Activated T-cell treated with anti-CD3 and anti-CD28 coated beads, Interleukin-2, amount 50 U/mL, for 48 hours (primary cell): ENCODE measurements around the gene FLT3.
A peak's percentile ranks its signal among the peaks of the same experiment; 100 is the strongest.
"Not testable (repeated sequence)": the region's sequence is repeated elsewhere in the genome, so short reads cannot be mapped to it uniquely, and the experiment has no call there.

Source experiments
- DNase-seq, 2 experiments: peaks; one replicate each; pipeline ENCODE4 v3.0.0-alpha.2; 2020

The FLT3 gene

DNA sequence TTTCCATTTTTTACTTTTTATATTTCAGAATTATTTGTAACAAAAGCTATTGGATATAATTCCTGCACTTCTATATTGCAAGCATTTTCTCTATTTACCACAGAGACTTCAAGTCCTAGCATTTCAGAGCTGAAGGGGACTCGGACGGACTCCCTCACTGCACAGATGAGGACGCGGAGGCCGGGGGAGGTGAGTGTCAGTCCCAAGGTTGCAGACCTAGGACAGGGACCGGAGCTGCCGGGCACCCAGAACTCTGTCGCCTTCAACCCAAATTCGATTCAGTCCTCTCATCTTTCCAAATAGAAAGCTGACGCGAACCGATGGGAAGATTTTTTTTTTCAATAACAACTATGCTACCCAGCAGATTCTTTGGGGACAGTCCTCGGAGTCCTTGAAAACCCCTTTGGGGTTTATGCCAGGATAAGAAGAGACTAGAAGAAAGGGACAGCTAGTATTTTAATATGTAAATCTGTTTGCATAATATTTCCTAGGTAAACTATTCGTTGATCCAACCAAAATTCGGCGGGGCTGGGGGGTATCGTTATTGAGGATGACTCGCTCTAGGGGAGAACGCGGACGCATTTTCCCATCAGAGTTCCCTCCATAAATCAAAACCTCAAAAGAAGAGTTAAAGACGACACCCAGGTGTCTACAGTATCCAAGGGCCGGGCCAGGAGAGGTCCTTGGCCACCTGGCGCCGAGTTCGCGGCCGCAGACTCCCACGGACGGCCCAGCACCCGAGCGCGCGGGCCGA is 803 bp downstream of the FLT3 start:
- peak in 1 of 2 experiments; percentile 19 for DNase-seq

DNA sequence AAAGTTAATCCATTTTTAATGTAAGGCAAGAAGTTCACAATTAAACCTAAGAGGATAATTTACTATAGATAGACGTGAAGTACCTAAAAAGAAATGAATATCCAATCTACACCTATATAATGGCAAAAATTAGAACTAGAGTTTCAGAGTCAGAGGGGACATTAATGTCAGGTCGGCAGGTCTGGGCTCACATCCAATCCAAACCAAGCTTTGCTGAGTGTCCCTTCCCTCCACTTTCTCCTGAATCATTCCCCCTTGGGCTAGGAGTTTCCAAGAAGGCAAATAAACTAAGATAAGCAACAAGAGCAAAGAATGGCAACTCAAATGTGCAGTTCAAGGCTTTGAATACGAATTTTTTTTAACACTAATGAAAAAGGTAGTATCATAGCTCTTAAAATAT is 2.9 kb downstream of the FLT3 start:
- no peak for DNase-seq

DNA sequence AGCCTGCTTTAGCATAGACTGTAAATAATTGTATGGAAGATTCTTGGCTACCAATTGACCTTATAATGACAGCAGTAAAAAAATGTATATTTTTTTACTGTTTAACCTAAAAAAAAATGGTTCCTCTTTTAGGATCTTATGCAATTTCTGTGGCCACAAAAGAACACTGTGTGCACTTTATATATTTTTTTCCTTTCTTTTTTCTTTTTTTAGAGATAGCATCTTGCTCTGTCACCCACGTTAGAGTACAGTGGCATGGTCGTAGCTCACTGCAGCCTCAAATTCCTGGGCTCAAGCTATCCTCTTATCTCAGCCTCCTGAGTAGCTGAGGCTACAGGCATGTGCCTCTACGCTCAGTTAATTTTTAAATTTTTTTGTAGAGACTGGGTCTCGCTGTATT is 6.1 kb downstream of the FLT3 start:
- DNase-seq = no peak

DNA sequence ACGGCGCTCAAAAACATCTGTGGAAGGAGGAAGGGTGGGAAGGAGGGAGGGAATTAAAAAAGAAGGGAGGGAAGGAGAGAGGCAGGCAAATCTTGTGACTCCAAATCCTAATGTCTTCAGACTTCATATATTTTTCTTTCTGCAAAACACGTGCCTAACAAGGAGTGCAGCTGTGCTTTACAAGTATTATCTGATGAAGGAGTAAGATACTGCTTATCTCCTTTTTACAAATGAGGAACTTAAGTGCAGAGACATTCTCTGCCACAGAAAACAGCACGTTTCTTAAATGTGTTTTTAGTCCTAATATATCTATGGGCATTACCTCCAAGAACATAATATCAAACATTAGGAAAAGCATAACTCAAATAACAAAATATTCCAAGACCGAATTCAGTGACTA is 6.5 kb downstream of the FLT3 start:
- no peak for DNase-seq

DNA sequence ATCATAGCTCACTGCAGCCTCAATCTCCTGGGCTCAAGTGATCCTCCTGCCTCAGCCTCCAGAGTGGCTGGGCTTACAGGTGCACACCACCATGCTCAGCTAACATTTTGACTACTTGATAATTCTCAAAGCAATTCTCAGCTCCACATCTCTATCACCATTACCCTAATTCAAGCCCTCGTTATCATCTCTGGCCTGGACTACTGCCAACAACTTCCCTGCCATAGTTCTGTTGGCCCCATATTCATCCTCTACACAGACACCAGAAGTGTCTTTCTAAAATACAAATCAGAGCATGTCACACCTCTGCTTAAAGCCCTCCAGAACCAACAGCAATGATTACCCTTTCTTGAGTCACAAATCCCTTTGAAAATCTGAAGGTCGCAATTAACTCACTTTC is 7.9 kb downstream of the FLT3 start:
- no peak for DNase-seq

DNA sequence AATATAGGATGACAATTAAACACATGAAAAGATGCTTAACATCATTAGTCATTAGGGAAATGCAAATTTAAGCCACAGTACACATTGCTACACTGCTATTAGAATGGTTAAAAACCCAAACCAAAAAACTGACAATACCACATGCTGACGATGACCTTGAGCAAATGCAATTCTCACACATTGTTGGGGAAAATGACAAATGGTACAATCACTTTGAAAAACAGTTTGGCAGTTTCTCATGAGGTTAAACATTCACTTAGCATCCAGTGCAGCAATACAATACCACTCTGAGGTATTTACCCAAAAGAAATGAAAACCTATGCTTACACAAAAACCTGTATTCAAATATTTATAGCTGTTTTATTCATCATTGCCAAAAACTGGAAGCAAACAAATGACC is 11.3 kb downstream of the FLT3 start:
- no peak for DNase-seq

DNA sequence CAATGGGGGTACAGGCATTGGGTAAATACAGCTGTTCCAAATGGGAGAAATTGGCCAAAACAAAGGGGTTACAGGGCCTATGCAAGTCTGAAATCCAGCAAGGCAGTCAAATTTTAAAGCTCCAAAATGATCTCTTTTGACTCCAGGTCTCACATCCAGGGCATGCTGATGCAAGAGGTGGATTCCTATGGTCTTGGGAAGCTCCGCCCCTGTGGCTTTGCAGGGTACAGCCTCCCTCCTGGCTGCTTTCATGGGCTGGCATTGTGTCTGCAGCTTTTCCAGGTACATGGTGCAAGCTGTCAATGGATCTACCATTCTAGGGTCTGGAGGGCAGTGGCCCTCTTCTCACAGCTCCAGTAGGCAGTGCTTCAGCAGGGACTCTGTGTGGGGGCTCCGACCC is 22.6 kb downstream of the FLT3 start:
- DNase-seq = not testable (repeated sequence)

DNA sequence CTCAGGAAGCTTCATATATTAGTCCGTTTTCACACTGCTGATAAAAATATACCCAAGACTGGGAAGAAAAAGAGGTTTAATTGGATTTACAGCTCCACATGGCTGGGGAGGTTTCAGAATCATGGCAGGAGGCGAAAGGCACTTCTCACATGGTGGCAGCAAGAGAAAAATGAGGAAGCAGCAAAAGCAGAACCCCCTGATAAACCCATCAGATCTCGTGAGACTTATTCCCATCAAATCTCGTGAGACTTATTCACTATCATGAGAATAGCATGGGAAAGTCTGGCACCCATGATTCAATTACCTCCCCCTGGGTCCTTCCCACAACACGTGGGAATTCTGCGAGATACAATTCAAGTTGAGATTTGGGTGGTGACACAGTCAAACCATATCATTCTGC is 23.1 kb downstream of the FLT3 start:
- DNase-seq = no peak

DNA sequence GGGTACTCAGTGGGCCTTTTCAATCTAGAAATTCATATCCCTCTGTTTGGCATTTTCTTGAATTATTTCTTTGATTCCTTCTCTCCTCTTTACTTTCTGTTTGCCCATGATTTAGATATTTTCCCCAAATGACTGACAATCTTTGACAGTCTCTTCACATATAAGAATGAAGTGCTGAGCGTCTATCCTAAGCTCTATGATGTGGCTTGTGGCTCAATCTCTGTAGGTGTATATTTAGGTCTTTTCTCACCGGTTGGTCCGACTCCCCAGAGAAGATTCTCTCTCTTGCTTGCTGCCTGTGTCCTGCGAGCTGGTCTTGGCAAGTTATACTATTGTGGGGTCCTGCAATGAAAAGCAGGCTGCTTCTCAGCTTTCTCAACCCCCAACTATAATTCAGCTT is 29.0 kb downstream of the FLT3 start:
- DNase-seq = no peak

DNA sequence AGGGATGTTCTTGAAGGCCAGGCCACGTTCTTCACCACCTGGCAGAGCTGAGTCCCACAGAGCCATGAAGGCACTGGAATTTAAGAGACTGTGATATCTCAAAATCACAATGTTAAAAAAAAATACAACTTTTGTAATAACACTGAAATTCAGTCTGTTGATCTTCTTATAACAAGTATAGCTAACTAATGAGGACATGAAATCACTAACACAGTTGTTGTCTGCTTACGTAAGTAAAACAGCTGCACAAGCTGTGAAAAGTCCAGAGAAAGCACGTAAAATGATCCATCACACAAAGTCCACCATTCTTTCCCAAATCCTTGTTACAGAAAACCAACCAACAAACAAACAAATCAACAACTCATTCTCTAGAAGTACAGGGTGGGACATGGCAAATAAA is 32.9 kb downstream of the FLT3 start:
- no peak for DNase-seq

DNA sequence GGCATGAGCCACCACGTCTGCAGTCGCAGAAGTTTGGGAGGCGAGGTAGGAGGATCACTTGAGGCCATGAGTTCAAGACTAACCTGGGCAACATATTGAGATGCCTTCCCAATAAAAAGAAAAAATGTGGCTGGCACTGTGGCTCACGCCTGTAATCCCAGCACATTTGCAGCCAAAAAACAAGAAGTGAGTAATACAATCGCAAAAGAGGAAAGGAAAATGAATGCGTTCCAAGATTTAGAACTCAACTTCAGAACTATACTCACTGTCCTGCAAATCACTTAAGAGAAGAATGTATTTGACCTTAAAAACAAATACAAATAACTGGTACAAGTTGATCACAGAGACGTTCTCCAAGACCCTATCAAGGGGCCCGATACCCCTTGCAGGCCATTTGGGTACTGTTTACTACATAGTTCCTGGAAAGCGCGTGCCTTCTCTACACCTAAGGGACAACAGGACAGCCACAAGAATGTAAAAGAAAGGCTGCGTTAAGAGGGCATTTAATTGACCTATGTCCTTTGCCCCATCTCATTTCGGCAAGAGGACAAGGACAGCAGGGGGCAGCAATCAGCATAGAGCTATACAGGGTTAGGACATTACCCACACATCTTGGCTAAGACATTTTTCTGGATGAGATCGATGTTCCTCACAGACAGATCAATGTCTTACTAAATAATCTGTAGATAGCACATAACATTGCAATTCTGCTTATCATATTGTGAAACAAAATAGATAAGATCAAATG is 41.3 kb downstream of the FLT3 start:
- DNase-seq = peak; percentile 61 to 63

DNA sequence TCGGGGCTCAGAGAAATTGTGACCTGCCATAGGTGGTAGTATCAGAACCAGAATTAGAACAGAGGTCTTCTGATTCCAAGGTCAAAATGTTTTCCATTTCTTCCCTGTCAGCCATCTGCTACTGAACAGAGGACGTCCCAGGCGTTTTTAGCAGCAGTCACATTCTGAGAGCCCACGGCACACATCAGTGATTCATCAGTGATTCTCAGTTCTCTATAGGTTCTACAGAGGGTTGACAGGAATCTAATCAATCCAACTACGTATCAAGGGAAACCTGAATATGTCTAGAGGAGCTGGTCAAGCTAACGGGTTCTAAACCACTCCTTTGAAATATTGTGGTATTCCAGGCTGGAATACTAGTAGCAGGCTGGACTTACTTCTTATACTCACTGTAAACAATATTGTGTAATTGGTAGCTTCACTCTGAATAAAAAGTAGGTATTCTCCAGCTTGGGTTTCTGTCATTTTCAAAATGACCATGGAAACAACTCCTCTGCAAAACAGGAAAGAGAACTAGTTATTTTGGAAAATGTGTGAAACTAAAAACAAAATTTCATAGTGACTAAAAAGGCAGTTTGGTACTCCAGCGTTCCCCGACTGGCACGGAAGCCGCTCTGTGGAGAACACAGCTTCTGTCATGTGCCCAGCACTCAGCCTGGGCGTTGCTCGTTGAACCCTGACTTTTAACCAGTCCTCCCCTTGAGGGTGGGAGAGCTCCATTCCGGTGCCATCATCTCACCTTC is 43.2 kb downstream of the FLT3 start:
- DNase-seq = no peak

DNA sequence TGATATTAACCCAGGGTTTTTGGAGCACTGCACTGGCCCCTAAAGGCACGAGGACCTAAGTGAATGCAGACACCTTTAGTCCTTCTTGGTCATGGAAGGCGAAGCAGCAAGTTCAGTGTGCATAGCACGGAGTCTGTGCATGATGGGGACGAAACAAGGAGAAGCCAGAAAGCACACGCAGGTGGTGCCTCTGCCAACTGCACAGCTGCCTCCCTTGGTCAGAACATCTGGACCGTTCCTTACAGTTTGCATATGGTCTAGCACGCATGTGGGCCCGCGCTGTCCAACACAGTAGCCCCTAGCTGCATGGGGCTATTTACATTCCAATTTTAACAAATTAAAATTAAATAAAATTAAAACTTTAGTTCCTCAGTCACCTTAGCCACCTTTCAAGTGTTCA is 44.0 kb downstream of the FLT3 start:
- no peak for DNase-seq

DNA sequence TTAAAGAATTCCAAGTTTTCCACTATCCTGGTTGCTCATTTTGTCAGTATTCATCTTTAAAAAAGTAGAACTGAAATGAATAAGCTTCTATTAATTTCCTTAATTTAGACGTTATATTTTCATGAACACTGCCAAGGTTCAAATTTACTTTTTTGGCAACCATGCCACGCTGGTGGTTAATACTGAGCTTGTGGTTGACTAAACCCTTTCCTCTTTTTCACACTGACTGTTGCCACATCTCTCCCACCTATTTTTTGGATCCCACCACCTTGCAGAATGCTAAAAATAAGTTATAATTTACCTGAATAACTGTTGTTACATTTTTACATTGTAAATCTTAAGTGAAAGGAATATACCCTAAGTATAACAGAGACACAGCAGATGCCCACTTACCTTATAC is 45.0 kb downstream of the FLT3 start:
- no peak for DNase-seq

DNA sequence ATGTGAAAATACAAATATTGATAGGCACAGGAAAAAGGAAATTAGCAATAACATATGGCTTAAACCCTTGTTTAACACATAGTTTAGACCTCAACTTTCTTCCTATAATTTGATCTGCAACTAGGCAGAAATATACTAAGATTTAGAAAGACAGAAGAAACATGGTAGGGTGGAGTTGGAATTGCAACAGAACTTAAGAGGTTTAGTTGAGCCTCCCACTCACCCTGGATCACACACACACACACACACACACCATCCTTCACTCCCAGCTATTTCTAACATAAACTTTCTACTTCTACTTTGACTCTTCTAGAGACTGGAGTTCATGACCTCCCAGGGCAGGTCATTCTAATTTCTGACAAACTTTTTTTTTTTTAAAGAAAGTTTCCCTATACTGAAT is 47.4 kb downstream of the FLT3 start:
- no peak for DNase-seq

DNA sequence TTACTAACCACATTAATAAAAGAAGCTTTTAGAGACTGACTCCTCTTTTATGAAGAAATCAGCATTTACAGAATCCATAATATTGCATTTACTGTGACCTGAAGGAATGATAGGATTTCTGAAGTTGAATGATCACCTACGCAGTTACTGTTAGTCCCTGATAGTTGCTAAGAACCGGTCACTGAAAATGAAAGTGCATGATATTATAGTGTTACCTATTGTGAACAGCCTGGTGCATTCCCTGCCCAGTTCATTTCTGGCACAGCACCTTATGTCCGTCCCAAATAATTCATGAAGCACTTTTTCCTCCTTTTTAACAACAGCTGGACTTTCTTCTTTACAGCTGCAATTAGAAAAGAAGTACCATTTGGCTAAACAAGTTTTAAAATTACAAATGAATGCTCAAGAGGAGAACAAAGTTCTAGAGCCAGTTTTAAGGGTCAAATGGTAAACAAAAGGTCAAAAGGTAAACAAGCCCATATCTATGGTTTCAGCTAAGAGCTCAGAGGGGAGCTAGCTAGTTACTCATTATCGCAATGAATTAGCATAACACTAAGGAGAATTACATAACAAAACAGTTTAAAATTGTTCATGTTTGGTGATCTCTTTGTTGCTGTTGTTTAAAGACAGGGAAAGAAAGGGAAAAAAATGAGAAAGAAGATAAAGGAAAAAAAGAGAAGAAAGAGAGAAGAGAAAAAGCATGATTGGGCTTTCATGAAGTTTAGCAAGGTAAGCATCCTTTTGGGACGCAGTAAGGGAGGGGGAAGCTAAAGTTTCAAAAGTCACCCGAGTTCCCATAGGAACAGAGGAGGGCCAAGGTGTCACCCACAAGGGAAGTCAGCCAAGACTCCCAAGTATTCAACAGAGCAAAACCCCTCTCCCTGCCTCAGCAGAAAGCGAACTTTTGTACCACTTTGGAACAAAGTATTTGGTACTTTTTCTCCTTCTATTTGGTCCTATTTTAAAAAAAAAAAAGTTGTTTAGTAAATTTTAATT is 50.2 kb downstream of the FLT3 start:
- no peak for DNase-seq

DNA sequence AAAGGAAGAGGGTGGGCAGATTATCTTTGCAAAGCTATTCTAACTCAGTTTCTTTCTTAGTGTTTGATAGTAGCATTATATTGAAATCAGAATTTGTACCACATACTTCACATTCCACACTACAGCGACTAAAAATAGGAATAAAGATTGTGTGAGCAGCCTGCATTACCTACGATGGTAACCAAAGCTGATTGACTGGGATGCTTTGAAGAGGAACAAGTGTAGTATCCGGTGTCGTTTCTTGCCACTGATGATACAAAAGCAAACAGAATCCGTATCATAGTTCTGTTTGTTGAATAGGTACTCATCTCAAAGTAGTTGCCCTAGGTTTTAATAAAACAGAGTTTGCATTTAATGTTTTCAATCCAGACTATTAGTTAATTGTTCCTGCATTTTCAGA is 51.2 kb downstream of the FLT3 start:
- DNase-seq = no peak

DNA sequence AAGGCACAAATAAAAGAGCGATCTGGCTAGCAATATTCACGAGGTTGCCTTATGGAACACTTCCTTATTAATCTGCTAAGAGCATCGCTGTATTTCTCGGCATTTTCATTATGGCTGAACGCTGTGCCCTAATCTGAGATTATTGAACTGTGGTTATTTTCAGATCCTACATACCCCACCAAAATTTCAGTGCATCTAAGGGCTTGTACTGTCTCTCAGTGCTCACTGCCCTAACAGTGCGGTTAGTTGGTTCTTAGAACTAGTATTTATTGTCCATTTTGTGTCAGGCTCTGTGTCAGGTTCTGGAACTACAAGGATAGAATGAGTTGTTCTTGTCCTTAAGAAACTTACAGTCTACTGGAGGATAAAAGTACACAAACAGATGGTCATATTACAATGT is 51.6 kb downstream of the FLT3 start:
- DNase-seq = no peak

DNA sequence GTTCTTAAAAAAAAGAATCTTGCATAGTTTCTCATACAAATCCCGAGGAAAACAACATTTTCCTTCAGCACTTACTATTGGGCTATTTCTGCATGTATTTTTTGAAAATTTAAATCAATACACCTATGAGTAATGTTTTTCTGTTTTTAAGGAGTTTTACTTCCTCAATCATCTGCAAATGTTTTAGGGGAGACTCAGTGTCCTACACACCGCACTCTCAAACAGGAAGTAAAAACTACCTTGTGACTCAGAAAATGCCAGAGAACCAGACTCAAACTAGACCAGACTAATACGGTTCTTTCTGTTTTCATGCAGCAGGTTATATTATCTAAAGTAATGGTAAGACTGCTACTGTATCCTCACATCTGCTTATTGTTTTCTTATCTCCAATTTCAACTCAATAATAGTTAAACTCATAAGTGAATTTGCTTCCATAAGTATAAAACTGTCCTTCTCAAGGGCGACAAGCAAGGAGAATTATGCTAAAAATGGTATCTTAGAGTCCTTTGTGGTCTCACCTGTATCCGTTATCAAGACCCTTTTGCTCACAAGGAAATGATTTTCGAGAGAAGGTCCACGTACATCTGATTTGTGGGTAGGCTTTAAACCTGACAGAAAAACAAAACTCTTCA is 52.5 kb downstream of the FLT3 start:
- no peak for DNase-seq

DNA sequence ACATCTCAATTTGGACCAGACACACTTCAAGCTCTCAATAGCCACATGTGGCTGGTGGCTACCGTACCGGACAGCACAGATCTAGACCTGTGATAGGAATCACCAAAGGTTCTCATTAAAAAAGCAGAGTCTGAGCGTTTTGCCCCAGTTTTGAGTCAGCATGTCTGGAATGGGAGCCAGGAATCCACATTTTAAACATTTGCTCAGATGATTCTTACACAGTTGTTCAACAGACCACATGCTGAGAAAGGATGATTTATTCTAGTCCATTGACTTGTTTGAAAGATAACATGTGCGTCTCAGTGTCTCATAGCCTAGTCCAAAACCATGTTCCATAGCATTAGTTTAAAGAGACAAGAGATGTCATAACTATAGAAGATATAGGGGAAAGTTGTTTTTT is 53.4 kb downstream of the FLT3 start:
- DNase-seq = no peak

DNA sequence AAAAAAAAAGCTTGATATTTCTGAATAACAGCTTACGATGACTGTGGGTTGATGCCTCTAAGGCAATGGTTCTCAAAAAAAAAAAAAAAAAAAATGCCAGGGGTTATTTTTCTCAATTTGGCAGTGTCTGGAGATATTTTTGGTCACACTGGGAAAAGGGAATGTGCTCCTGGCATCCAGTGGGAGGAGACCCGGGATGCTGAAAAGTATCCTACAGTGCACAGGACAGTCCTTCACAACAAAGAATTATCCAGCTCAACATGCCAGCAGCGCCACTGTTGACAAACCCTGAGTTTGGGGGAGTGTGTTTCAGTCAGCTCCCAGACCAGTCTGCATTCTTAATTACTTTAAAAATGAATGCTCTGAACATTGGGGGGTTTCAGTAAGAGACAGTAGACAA is 54.5 kb downstream of the FLT3 start:
- DNase-seq = no peak

DNA sequence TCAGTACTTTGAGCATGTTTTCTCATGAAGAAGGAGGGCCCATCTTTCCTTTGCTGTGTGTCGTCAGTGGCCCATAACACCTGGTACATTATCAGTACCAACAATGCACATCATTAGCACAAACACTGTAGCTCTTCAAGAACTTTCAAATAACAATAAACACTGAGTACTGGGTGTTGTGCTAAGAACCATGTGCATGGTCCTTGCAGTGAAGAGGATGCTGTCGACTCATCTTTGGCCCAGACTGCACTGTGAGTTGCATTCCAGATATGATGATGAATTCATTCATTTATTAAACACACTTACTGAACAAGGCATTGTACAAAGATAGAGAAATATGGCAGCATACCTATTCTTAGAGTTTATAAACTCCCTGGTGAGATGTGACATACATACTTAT is 55.8 kb downstream of the FLT3 start:
- no peak for DNase-seq
